ENCODE measurements around the gene SHISA4. TPM values are rescaled to one million over a fixed set of nuclear protein-coding genes. Genes with fewer than 3 reads are reported as not detected.
"Not testable (repeated sequence)": the region's sequence is repeated elsewhere in the genome, so short reads cannot be mapped to it uniquely, and the experiment has no call there.

The SHISA4 gene, protein sequence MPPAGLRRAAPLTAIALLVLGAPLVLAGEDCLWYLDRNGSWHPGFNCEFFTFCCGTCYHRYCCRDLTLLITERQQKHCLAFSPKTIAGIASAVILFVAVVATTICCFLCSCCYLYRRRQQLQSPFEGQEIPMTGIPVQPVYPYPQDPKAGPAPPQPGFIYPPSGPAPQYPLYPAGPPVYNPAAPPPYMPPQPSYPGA
- total RNA-seq = 10 to 100 TPM; 12.7 to 23.7 (median 19.3) TPM
- polyA plus RNA-seq = 1 to 10 TPM; 3.5 to 6.1 (median 3.6) TPM

DNA sequence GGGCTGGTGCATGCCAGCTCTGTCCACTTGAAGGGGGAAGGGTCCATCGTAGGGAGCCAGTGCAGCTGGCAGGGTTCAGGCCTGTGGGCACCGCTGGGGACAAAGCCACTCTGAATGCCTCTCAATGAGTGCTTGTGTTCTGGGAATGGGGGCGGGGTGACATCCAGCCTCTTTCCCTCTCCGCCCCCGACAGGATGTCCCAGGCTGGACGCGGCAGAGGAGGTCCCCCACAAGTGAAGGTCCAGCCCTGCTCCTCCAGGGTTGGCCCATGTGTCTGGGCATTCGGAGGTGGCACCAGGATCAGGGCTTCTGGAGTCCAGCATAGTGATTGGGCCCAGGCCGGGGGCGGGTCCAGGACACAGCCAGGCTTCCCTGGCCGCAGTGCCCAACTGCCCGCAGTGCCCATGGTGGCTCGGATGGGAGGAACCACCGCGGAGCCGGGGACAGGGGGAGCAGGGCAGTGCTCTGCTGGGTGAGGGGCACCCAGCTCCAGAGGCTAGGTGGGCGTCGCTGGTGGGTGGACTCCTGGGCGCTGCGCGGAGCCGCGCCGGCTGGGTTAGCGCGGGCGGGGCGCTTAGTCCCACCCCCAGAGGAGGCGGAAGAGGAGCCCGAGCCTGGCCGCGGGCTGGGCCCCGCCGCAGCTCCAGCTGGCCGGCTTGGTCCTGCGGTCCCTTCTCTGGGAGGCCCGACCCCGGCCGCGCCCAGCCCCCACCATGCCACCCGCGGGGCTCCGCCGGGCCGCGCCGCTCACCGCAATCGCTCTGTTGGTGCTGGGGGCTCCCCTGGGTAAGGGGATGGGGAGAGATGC lies at the start of gene SHISA4:
Gene SHISA4 (plus strand): TSS at position 617 of the 808 bp plus-strand sequence. CDS start 97 bp downstream, at position 714.
- Histone ChIP-seq H3K27me3 (no peaks in the 10 kb centered on the region), H3K36me3 (no peaks in the 10 kb centered on the region), H3K4me3 (peak within 1 kb of the TSS; percentile 55 to 77 (median 64)), H3K4me1 (peaks cover 0 to 75% (median 57%) of the 10 kb centered on the region in 4 donors), H3K27ac (peak within 1 kb of the TSS; percentile 79 to 97 (median 90)), H3K9me3 (no peaks in the 10 kb centered on the region)
- peak; percentile 93 for DNase-seq
- intact Hi-C loops (cut with DNase I) = no loop called here
- 8% methylated on average over 49 of the region's 49 CpGs for WGBS, 2 donors
- TF ChIP-seq POLR2A (IDR thresholded peaks at IDR 0.05) (peak in 1 of 2 donors; percentile 39), POLR2AphosphoS5 (IDR thresholded peaks at IDR 0.05) (peak; percentile 48 to 93 (median 82))
- TF ChIP-seq, protein P1, sequence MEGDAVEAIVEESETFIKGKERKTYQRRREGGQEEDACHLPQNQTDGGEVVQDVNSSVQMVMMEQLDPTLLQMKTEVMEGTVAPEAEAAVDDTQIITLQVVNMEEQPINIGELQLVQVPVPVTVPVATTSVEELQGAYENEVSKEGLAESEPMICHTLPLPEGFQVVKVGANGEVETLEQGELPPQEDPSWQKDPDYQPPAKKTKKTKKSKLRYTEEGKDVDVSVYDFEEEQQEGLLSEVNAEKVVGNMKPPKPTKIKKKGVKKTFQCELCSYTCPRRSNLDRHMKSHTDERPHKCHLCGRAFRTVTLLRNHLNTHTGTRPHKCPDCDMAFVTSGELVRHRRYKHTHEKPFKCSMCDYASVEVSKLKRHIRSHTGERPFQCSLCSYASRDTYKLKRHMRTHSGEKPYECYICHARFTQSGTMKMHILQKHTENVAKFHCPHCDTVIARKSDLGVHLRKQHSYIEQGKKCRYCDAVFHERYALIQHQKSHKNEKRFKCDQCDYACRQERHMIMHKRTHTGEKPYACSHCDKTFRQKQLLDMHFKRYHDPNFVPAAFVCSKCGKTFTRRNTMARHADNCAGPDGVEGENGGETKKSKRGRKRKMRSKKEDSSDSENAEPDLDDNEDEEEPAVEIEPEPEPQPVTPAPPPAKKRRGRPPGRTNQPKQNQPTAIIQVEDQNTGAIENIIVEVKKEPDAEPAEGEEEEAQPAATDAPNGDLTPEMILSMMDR (IDR thresholded peaks at IDR 0.05) = no peak

DNA sequence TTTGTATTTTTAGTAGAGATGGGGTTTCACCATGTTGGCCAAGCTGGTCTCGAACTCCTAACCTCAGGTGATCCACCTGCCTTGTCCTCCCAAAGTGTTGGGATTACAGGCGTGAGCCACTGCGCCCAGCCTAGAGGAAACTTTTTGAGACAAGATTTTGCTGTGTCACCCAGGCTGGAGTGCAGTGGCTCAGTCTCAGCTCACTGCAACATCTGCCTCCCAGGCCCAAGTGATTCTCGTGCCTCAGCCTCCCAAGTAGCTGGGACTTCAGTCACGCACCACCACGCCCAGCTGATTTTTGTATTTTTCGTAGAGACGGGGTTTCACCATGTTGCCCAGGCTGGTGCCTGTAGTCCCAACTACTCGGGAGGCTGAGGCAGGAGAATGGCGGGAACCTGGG lies 49.6 kb upstream of the SHISA4 start:
- H3K4me1 ChIP-seq; H3K27me3 ChIP-seq; H3K4me3 ChIP-seq; H3K27ac ChIP-seq; H3K36me3 ChIP-seq; intact Hi-C loops (cut with DNase I); H3K9me3 ChIP-seq; DNase-seq: not testable (repeated sequence)
- WGBS, 2 donors = 96 to 98% methylated on average over 10 of the region's 10 CpGs

DNA sequence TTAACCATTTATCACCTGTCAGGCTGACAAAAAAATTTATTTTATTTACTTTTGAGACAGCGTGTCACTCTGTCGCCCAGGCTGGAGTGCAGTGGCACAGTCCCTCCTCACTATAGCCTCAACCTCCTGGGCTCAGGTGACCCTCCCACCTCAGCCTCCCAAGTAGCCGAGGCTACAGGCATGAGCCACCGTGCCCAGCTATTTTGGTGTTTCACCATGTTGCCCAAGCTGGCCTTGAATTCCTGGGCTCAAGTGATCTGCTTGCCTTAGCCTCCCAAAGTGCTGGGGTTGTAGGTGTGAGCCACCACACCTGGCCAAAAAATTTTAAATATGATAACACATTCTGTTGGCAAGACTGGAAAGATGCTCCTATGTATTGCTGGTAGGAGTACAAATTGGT lies 48.6 kb upstream of the SHISA4 start:
- TF ChIP-seq, protein P1 (IDR thresholded peaks at IDR 0.05) = no peak
- TF ChIP-seq POLR2AphosphoS5 (IDR thresholded peaks at IDR 0.05) (no peak), EP300 (IDR thresholded peaks at IDR 0.05) (no peak), POLR2A (IDR thresholded peaks at IDR 0.05) (no peak)
- Histone ChIP-seq H3K4me1 (peaks cover 0 to 4% (median 0%) of the 10 kb centered on the region in 4 donors), H3K27me3 (no peaks in the 10 kb centered on the region), H3K4me3 (no peak overlapping the region), H3K36me3 (no peaks in the 10 kb centered on the region), H3K9me3 (no peaks in the 10 kb centered on the region), H3K27ac (no peak overlapping the region)
- 99% methylated on average over 4 of the region's 4 CpGs for WGBS, 2 donors
- intact Hi-C loops (cut with DNase I) = no loop called here
- DNase-seq = no peak

DNA sequence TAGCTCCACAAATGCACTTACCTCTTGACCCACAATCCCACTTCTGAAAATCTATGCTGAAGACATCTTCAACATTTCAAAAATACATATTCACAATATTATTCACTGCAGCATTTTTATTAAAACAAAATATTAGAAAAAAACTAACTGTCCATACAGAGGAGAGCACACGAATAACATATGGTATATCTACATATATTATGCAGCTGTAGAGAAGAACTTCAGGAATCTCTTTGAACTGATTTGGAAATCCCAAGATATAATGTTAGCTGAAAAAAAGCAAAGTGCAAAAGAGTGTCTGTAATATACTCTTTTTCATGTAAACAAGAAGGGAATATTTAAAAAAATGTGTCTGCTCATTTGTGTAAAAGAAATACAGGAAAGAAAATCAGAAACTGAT lies 48.2 kb upstream of the SHISA4 start:
- no peak overlapping the region for H3K4me3 ChIP-seq
- TF ChIP-seq EP300 (IDR thresholded peaks at IDR 0.05) (no peak), POLR2AphosphoS5 (IDR thresholded peaks at IDR 0.05) (no peak), POLR2A (IDR thresholded peaks at IDR 0.05) (no peak)
- TF ChIP-seq, protein P1 (IDR thresholded peaks at IDR 0.05) = no peak
- no peaks in the 10 kb centered on the region for H3K4me1 ChIP-seq
- DNase-seq = no peak
- H3K9me3 ChIP-seq = no peaks in the 10 kb centered on the region
- H3K36me3 ChIP-seq = no peaks in the 10 kb centered on the region
- H3K27me3 ChIP-seq = no peaks in the 10 kb centered on the region
- no peak overlapping the region for H3K27ac ChIP-seq
- 94 to 97% methylated on average over 1 of the region's 1 CpG for WGBS, 2 donors
- intact Hi-C loops (cut with DNase I) = no loop called here

DNA sequence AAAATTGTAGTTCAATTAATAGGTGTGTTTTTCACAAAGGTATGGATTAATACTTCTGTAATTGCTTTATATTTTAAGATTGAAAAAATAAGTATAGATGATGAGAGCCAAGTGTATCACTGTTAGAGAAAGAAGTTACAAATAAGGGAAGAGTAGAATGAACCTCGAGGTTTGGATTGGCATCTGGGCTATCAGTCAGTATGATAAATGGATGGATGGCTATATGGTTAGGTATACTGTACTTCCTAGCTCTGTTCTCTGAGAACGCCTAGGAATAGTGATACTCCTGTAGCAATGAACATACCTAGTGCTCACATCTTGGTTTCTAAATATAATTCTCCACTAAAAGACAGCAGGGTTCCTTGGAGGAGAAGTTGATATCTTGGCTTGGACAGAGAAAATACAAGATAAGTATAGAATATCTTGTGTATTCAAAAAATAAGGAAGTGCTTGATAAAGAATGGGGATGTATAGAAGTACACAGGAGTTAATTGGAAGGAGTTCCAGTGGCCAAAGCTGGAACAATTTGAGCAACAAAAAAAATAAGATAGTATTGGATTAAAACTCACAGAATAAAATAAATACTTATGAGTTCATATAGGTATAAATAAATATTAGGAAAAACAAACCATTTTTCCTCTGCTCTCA lies 47.3 kb upstream of the SHISA4 start:
- Histone ChIP-seq H3K9me3 (no peaks in the 10 kb centered on the region), H3K27me3 (no peaks in the 10 kb centered on the region), H3K4me3 (no peak overlapping the region), H3K27ac (no peak overlapping the region), H3K36me3 (no peaks in the 10 kb centered on the region), H3K4me1 (no peaks in the 10 kb centered on the region)
- 85 to 92% methylated on average over 2 of the region's 2 CpGs for WGBS, 2 donors
- TF ChIP-seq POLR2AphosphoS5 (IDR thresholded peaks at IDR 0.05) (no peak), EP300 (IDR thresholded peaks at IDR 0.05) (no peak), POLR2A (IDR thresholded peaks at IDR 0.05) (no peak)
- TF ChIP-seq, protein P1 (IDR thresholded peaks at IDR 0.05) = no peak
- intact Hi-C loops (cut with DNase I) = no loop called here
- no peak for DNase-seq
